Esophagus squamous epithelium (tissue), 4 donors: Measurements from ENCODE around the gene LAMA1.

Source experiments
- CTCF ChIP-seq, 6 experiments: fragments of 450-650 bp in 4 of 6; fragments of 200-600 bp in 2 of 6; sonication (generic) in 2 of 6; IDR thresholded peaks; one replicate each; pipeline ENCODE4 v1.5.1; 2016 to 2019; ENCODE audit warnings: antibody characterized with exemption in 6 of 6, mild to moderate bottlenecking in 4 of 6, moderate library complexity in 4 of 6
- POLR2A ChIP-seq, 4 donors: fragments of 450-650 bp; IDR thresholded peaks; one replicate each; pipeline ENCODE4 v1.6.1; 2017; ENCODE audit warnings: antibody characterized with exemption in 4 of 4, mild to moderate bottlenecking in 4 of 4, moderate library complexity in 3 of 4

GRCh38 chr18:7065736-7066135 lies 51.9 kb downstream of the LAMA1 start:
- TF ChIP-seq CTCF (IDR thresholded peaks at IDR 0.05) (no peak), POLR2A (IDR thresholded peaks at IDR 0.05) (no peak)
